Measurements from ENCODE around the gene GDAP1L1.
"Not testable (repeated sequence)": the region's sequence is repeated elsewhere in the genome, so short reads cannot be mapped to it uniquely, and the experiment has no call there.

The GDAP1L1 gene

GRCh38 chr20:44256961-44257360 is 9.9 kb downstream of the GDAP1L1 start:
- DNase-seq, result no peak

GRCh38 chr20:44258226-44258890 is 11.2 kb downstream of the GDAP1L1 start:
- no peak for DNase-seq

- peak; percentile 5 to 15 for DNase-seq
These were observed 17.2 kb downstream of the GDAP1L1 start for GRCh38 chr20:44264287-44264686.

GRCh38 chr20:44268802-44269201 is 21.7 kb downstream of the GDAP1L1 start:
- no peak for DNase-seq

GRCh38 chr20:44271915-44272663 is 25.0 kb downstream of the GDAP1L1 start:
- no peak for DNase-seq

- no peak for DNase-seq
These were observed 26.4 kb downstream of the GDAP1L1 start for GRCh38 chr20:44273231-44274215.

- no peak for DNase-seq
These were observed 27.4 kb downstream of the GDAP1L1 start for GRCh38 chr20:44274303-44275017.

GRCh38 chr20:44279228-44279627 is 32.1 kb downstream of the GDAP1L1 start:
- DNase-seq, result no peak

- DNase-seq, result no peak
These were observed 33.3 kb downstream of the GDAP1L1 start for GRCh38 chr20:44280387-44280786.

GRCh38 chr20:44282192-44282591 is 35.1 kb downstream of the GDAP1L1 start:
- no peak for DNase-seq

GRCh38 chr20:44284032-44284431 is 36.9 kb downstream of the GDAP1L1 start:
- no peak for DNase-seq

- DNase-seq, result no peak
These were observed 40.4 kb downstream of the GDAP1L1 start for GRCh38 chr20:44287272-44288097.

- DNase-seq, result no peak
These were observed 41.1 kb downstream of the GDAP1L1 start for GRCh38 chr20:44288252-44288651.

GRCh38 chr20:44291754-44292153 is 44.6 kb downstream of the GDAP1L1 start:
- no peak for DNase-seq

GRCh38 chr20:44296011-44296410 is 48.9 kb downstream of the GDAP1L1 start:
- no peak for DNase-seq

GRCh38 chr20:44297721-44298120 is 50.6 kb downstream of the GDAP1L1 start:
- DNase-seq, result no peak

- not testable (repeated sequence) for DNase-seq
These were observed 52.0 kb downstream of the GDAP1L1 start for GRCh38 chr20:44299011-44299535.

- no peak for DNase-seq
These were observed 54.2 kb downstream of the GDAP1L1 start for GRCh38 chr20:44301285-44301684.

GRCh38 chr20:44302026-44302669 is 55.0 kb downstream of the GDAP1L1 start:
- no peak for DNase-seq

GRCh38 chr20:44302736-44303135 is 55.6 kb downstream of the GDAP1L1 start:
- no peak for DNase-seq

GRCh38 chr20:44304383-44304782 is 57.3 kb downstream of the GDAP1L1 start:
- DNase-seq, result no peak

Measured in Kasumi-1 (cell line).